T-helper 1 cell treated with Interleukin-12 subunit alpha and Interleukin-12 subunit beta and Interleukin-4 antibody, amounts not matched to agents 30 μg/mL and 1 μg/mL, for 36 hours (primary cell): Measurements from ENCODE around the gene RAMP1.

Source experiments
- H3K27ac Mint-ChIP-seq: one replicate; pipeline ENCODE4 v1.8.0; 2021; ENCODE audit warnings: mild to moderate bottlenecking, mixed read lengths
- H3K27me3 Mint-ChIP-seq: one replicate; pipeline ENCODE4 v1.8.0; 2021; ENCODE audit warnings: low read depth, mixed read lengths
- H3K36me3 Mint-ChIP-seq: one replicate; pipeline ENCODE4 v1.8.0; 2021; ENCODE audit warnings: low read depth, mixed read lengths
- H3K4me1 Mint-ChIP-seq: one replicate; pipeline ENCODE4 v1.8.0; 2021; ENCODE audit warnings: low read depth, mixed read lengths
- H3K4me3 Mint-ChIP-seq: one replicate; pipeline ENCODE4 v1.8.0; 2021; ENCODE audit warnings: mild to moderate bottlenecking, moderate library complexity, mixed read lengths
- H3K9me3 Mint-ChIP-seq: one replicate; pipeline ENCODE4 v1.8.0; 2021; ENCODE audit warnings: mixed read lengths

The RAMP1 gene

GRCh38 chr2:237877576-237878307 is 18.3 kb downstream of the RAMP1 start:
- Mint-ChIP-seq H3K36me3 (peaks cover 4% of the 10 kb centered on the region), H3K27ac (no peak overlapping the region), H3K4me1 (peaks cover 12% of the 10 kb centered on the region), H3K27me3 (no peaks in the 10 kb centered on the region), H3K9me3 (no peaks in the 10 kb centered on the region), H3K4me3 (no peak overlapping the region)

- Mint-ChIP-seq H3K36me3 (peaks cover 4% of the 10 kb centered on the region), H3K4me1 (peaks cover 10% of the 10 kb centered on the region), H3K27me3 (no peaks in the 10 kb centered on the region), H3K9me3 (no peaks in the 10 kb centered on the region), H3K27ac (no peak overlapping the region), H3K4me3 (no peak overlapping the region)
Measured at GRCh38 chr2:237878321-237879057, 19.1 kb downstream of the RAMP1 start.

- no peak overlapping the region for H3K4me3 Mint-ChIP-seq
- no peak overlapping the region for H3K27ac Mint-ChIP-seq
- H3K36me3 Mint-ChIP-seq: peaks cover 4% of the 10 kb centered on the region
- H3K4me1 Mint-ChIP-seq: peaks cover 5% of the 10 kb centered on the region
- H3K27me3 Mint-ChIP-seq: no peaks in the 10 kb centered on the region
- no peaks in the 10 kb centered on the region for H3K9me3 Mint-ChIP-seq
Measured at GRCh38 chr2:237879058-237879430, 19.6 kb downstream of the RAMP1 start.

GRCh38 chr2:237879991-237880560 is 20.7 kb downstream of the RAMP1 start:
- no peaks in the 10 kb centered on the region for H3K27me3 Mint-ChIP-seq
- no peak overlapping the region for H3K4me3 Mint-ChIP-seq
- H3K9me3 Mint-ChIP-seq: no peaks in the 10 kb centered on the region

GRCh38 chr2:237882510-237883481 is 23.4 kb downstream of the RAMP1 start:
- H3K36me3 Mint-ChIP-seq: peaks cover 4% of the 10 kb centered on the region
- H3K9me3 Mint-ChIP-seq: no peaks in the 10 kb centered on the region
- no peaks in the 10 kb centered on the region for H3K27me3 Mint-ChIP-seq
- no peak overlapping the region for H3K4me3 Mint-ChIP-seq
- H3K27ac Mint-ChIP-seq: no peak overlapping the region
- H3K4me1 Mint-ChIP-seq: peaks cover 5% of the 10 kb centered on the region

More at GRCh38 chr2:237879991-237880560, 20.7 kb downstream of the RAMP1 start:
- Mint-ChIP-seq H3K4me1 (peaks cover 5% of the 10 kb centered on the region), H3K36me3 (peaks cover 4% of the 10 kb centered on the region), H3K27ac (no peak overlapping the region)

- Mint-ChIP-seq H3K36me3 (peaks cover 4% of the 10 kb centered on the region), H3K4me1 (peaks cover 5% of the 10 kb centered on the region), H3K27ac (no peak overlapping the region), H3K4me3 (no peak overlapping the region), H3K9me3 (no peaks in the 10 kb centered on the region), H3K27me3 (no peaks in the 10 kb centered on the region)
Measured at GRCh38 chr2:237883951-237884446, 24.6 kb downstream of the RAMP1 start.

- Mint-ChIP-seq H3K9me3 (no peaks in the 10 kb centered on the region), H3K27ac (no peak overlapping the region), H3K4me3 (no peak overlapping the region), H3K27me3 (no peaks in the 10 kb centered on the region), H3K4me1 (peaks cover 5% of the 10 kb centered on the region), H3K36me3 (peaks cover 4% of the 10 kb centered on the region)
Measured at GRCh38 chr2:237884681-237885080, 25.3 kb downstream of the RAMP1 start.

GRCh38 chr2:237885111-237885930 is 25.9 kb downstream of the RAMP1 start:
- Mint-ChIP-seq H3K9me3 (no peaks in the 10 kb centered on the region), H3K4me1 (peaks cover 5% of the 10 kb centered on the region), H3K27me3 (no peaks in the 10 kb centered on the region), H3K4me3 (no peak overlapping the region), H3K36me3 (peaks cover 4% of the 10 kb centered on the region), H3K27ac (no peak overlapping the region)

GRCh38 chr2:237885931-237886684 is 26.7 kb downstream of the RAMP1 start:
- Mint-ChIP-seq H3K4me3 (no peak overlapping the region), H3K9me3 (no peaks in the 10 kb centered on the region), H3K4me1 (peaks cover 6% of the 10 kb centered on the region), H3K27ac (no peak overlapping the region), H3K27me3 (no peaks in the 10 kb centered on the region), H3K36me3 (peaks cover 2% of the 10 kb centered on the region)

GRCh38 chr2:237886685-237887481 is 27.5 kb downstream of the RAMP1 start:
- Mint-ChIP-seq H3K27me3 (no peaks in the 10 kb centered on the region), H3K4me3 (no peak overlapping the region), H3K36me3 (no peaks in the 10 kb centered on the region), H3K4me1 (peaks cover 7% of the 10 kb centered on the region), H3K27ac (no peak overlapping the region), H3K9me3 (no peaks in the 10 kb centered on the region)

- H3K36me3 Mint-ChIP-seq: peaks cover 3% of the 10 kb centered on the region
- H3K27ac Mint-ChIP-seq: no peak overlapping the region
- peaks cover 3% of the 10 kb centered on the region for H3K27me3 Mint-ChIP-seq
- peaks cover 20% of the 10 kb centered on the region for H3K4me1 Mint-ChIP-seq
- H3K9me3 Mint-ChIP-seq: no peaks in the 10 kb centered on the region
- no peak overlapping the region for H3K4me3 Mint-ChIP-seq
Measured at GRCh38 chr2:237888389-237888788, 29.0 kb downstream of the RAMP1 start.

- Mint-ChIP-seq H3K9me3 (no peaks in the 10 kb centered on the region), H3K27me3 (peaks cover 3% of the 10 kb centered on the region), H3K4me1 (peaks cover 22% of the 10 kb centered on the region), H3K4me3 (no peak overlapping the region), H3K36me3 (peaks cover 3% of the 10 kb centered on the region), H3K27ac (no peak overlapping the region)
Measured at GRCh38 chr2:237889016-237889415, 29.6 kb downstream of the RAMP1 start.
